Gastroesophageal sphincter (tissue), 3 donors: ENCODE measurements around the gene ANKS6.

Experiments used
- CTCF ChIP-seq, 4 experiments: fragments of 200-600 bp in 2 of 4; fragments of 450-650 bp in 2 of 4; sonication (generic) in 1 of 4; IDR thresholded peaks; one replicate each; pipeline ENCODE4 v1.5.1; 2017 to 2019; ENCODE audit warnings: antibody characterized with exemption in 4 of 4, mild to moderate bottlenecking in 2 of 4, moderate library complexity in 2 of 4
- EP300 ChIP-seq: sonication (generic); formaldehyde crosslinking; IDR thresholded peaks from one replicate; pipeline ENCODE4 v1.6.1; 2017; ENCODE audit warnings: antibody characterized with exemption, mild to moderate bottlenecking
- POLR2A ChIP-seq, 2 donors: fragments of 450-650 bp; IDR thresholded peaks; one replicate each; pipeline ENCODE4 v1.6.1; 2017; ENCODE audit warnings: antibody characterized with exemption in 2 of 2, mild to moderate bottlenecking in 2 of 2, moderate library complexity in 1 of 2
- POLR2AphosphoS5 ChIP-seq: sonication (generic); formaldehyde crosslinking; IDR thresholded peaks from one replicate; pipeline ENCODE4 v1.6.1; 2017; ENCODE audit warnings: antibody characterized with exemption

DNA sequence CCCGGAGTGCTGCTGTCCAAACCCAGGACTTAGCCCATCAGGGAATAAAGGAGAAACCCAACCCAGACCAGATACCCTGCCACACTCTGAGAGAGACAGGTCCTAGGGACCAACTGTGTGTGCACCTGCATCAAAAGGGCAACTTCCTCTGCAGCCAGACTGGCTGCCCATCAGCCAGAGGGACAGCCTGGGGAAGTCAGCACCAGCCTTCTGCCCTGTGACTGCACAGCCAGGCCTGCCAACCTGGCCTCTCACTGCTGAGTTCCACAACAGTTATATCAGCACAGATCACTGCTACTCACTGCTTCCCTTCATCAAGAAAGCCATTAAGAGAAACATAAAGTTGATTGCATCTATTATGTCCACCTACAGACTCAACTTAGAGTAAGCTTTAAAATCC lies 105.7 kb downstream of the ANKS6 start:
- TF ChIP-seq CTCF (IDR thresholded peaks at IDR 0.05) (no peak), POLR2AphosphoS5 (no peak), EP300 (no peak), POLR2A (IDR thresholded peaks at IDR 0.05) (no peak)
